ENCODE measurements around the gene ATAD3B.
"Not testable (repeated sequence)": the region's sequence is repeated elsewhere in the genome, so short reads cannot be mapped to it uniquely, and the experiment has no call there.

GRCh38 chr1:1504777-1505365 lies 33.3 kb downstream of the ATAD3B start:
- not testable (repeated sequence) for TF ChIP-seq ZNF274 (IDR thresholded peaks at IDR 0.05; ENCODE audit: low read depth, low read length); YY1 (IDR thresholded peaks at IDR 0.05; ENCODE audit: insufficient read depth, insufficient read length)

All from NT2/D1 (cell line).